Germinal center (tissue), 1 donor: ENCODE measurements around the gene TNFRSF8.

Source experiments
- DNase-seq: peaks from one replicate; pipeline ENCODE4 v3.0.0; 2012; ENCODE audit warnings: mixed read lengths, low spot score

Gene TNFRSF8

GRCh38 chr1:12191242-12192032, 128.3 kb downstream of the TNFRSF8 start:
- DNase-seq: no peak
